Gastroesophageal sphincter (tissue), 3 donors: ENCODE data around the gene TBC1D5.

Experiments
- CTCF ChIP-seq, 4 experiments: fragments of 200-600 bp in 2 of 4; fragments of 450-650 bp in 2 of 4; sonication (generic) in 1 of 4; IDR thresholded peaks; one replicate each; pipeline ENCODE4 v1.5.1; 2017 to 2019; ENCODE audit warnings: antibody characterized with exemption in 4 of 4, mild to moderate bottlenecking in 2 of 4, moderate library complexity in 2 of 4
- POLR2A ChIP-seq, 2 donors: fragments of 450-650 bp; IDR thresholded peaks; one replicate each; pipeline ENCODE4 v1.6.1; 2017; ENCODE audit warnings: antibody characterized with exemption in 2 of 2, mild to moderate bottlenecking in 2 of 2, moderate library complexity in 1 of 2

GRCh38 chr3:17333893-17334292 is 408.5 kb downstream of the TBC1D5 start:
- TF ChIP-seq CTCF (IDR thresholded peaks at IDR 0.05) (no peak), POLR2A (IDR thresholded peaks at IDR 0.05) (no peak)
